GM18505 (cell line): ENCODE data around the gene MMP20.
"Not testable (repeated sequence)": the region's sequence is repeated elsewhere in the genome, so short reads cannot be mapped to it uniquely, and the experiment has no call there.

Source experiments
- ATAC-seq: cut with Tn5 transposase; IDR thresholded peaks from one replicate; pipeline ENCODE4 v1.9.1; 2021; ENCODE audit not compliant: unreplicated experiment
- POLR2A ChIP-seq: IDR thresholded peaks from 4 replicates; pipeline ENCODE4 v1.6.1; 2011; ENCODE audit warnings: borderline replicate concordance; ENCODE audit not compliant: insufficient read depth, insufficient read length; ENCODE audit errors: extremely low read depth

Gene MMP20

DNA sequence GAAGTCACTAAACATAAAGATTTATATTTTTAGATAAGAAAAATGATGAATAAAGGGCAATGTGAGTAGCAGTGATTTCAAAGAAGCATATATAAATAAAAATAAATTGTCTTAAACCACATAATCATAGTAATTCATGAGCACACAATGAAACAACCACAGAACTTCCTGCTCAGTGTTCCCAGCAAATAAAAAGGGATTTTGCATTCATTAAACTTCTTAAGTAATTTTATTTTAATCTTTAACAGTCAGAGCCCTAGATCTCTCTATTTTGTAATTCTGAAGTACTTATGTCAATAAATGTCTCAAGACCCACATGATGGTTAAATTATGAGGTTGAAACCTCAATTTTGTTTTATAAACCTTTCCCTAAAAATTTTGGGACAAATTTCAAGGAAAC, 14.5 kb upstream of the MMP20 start:
- no peak for ATAC-seq
- no peak for TF ChIP-seq POLR2A

DNA sequence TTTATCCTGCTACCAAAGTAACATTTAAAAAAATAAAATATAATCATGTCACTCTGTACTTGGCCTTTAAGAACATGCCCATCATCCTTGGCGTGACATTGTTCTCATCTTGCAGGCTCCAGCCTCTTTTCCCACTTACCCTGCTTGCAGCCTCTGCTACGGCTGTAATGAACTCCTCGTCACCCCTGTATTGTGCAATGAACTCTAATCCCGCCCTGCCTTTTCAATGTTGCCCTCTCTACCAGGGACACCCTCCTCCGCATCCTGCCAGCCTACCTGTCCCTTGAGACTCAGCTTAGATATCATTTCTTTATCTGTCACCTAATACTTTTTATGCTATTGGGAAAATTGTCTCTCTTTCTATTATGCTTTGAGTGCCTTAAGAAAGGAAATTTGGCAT, 12.6 kb upstream of the MMP20 start:
- TF ChIP-seq POLR2A = no peak
- ATAC-seq = no peak

DNA sequence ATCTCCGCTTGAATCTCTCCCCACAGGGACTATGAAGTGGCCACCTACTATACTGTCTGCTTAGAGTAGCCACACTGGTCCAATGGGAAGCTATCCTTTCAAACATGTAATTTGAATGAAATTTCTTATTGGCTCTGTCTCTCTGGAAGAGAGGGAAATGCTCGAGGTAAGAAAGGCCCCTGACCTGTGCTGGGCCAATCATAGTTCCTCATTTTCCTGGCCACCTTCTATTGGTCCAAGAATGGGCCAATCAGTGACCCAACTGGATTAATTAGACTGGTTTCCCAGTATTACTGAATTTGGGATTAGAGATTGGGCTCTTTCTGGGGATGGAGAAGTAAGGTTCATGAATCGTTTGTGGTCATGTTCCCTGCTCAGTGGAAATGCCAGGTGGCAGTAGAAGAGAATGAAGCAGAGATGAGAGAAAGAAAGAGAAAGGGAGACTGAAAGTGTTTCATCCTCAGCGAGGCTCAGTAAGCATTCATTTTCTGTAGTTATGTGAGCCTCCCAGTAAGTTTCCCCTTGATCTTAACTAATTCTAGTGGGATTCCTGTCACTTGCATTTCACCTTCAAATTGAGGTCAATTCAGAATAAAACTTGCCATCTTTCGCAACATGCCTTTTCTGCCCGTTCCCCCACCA, 8.4 kb upstream of the MMP20 start:
- ATAC-seq = no peak
- no peak for TF ChIP-seq POLR2A

DNA sequence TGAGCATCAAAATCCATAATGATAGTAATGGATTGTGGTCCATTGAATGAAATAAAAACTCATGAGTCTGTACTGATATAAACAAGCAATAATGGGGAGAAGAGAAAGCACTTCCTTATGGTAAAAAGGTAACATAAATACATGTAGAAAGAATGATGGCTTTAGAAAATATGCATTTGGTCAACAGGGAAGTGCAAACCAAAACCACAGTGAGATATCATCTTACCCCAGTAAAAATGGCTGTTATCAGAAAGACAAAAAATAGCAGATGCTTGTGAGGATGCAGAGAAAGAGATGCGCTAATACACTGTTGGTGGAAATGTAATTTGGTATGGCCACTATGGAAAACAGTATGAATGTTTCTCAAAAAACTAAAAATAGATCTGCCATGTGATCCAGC, 6.9 kb upstream of the MMP20 start:
- no peak for ATAC-seq
- no peak for TF ChIP-seq POLR2A

DNA sequence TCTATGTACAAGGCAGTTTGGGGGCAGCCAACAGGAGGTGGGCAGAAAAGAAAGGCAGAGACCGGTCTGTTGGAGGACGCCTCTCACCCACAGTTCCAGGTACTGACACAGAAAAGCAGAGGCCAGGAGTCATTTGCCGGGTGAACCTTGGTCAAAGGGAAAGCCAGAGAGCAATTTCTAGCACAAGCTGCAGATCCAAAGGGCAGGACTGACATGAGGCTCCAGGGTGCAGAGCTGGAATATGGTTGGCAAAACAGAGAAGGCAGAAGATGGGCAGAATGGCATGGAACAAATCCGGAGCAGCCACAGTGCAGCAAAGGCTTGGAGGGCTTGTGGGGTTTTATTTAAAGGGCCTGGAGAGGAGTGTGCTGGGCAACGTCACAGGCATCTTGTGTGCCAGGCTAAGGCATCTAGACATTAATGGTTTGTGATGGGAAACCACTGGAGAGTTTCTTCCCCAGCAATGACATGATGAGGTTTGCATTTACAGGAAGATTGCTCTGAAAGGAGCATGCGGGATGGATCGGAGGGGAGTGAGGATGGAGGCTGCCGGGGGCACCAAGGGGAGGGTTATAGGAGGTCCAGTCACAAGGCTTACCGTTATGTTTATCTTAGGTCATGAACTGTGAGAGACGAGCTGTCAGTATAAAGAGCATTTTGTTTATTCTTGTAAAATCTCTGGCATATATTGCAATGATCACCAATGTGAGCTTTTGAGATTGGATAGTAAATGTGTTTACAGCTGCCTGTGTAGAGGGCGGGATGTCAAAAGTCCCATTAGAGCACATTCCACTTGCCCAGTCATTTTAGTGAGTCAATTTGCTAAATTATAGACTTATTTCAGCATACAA, 5.7 kb upstream of the MMP20 start:
- no peak for TF ChIP-seq POLR2A
- no peak for ATAC-seq

DNA sequence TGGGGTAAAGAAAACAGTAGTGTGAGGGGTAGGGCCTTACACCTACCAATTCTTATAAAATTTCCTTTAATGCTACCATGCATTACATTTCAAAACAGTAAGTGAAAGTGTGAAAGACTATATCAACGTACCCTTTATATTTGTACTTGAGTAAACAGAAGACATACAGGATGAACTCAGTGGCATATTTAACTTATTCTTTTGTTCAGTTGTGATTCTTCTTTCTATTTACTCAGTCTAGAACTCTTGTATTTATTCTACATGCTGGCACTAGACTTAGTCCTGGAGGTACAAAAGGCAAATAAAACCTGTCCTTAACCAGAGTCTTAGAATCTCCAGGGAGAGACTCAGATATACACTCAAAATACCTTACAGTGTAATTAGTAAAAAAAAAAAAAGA, 4.8 kb upstream of the MMP20 start:
- ATAC-seq = not testable (repeated sequence)

DNA sequence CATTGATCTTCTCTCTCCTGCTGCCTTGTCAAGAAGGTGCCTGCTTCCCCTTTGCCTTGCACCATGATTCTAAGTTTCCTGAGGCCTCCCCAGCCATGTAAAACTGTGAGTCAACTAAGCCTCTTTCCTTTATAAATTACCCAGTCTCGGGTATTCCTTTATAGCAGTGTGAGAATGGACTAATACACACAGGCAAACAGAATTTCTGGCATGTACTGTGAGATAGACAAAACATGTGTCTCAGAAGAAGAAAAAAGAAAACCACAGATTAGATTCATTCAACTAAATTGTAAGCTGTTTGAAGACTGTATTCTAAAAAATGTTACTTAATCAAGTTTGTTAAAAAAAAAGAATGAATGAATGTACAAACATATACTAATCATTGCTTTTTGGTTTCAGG, 1.5 kb upstream of the MMP20 start:
- ATAC-seq = no peak
- no peak for TF ChIP-seq POLR2A

DNA sequence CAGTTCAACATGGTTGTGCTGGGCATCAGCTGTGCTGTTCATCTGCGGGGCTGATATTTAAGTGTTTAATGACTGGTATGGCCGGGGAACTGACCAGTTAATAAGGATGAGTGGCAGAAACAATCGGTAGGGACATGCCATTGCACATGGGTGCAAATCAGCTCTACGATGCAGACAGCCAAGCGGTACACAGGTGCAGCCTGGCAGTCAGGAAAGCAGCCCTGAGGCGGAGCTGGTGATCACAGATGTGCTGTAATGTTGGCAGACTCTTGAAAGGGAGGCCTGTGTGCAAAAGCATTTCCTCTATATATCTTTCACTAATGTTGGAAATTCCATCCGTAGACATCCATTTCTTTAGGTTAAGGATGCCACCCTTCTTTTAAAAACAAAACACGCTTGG, 1.1 kb downstream of the MMP20 start:
- TF ChIP-seq POLR2A = no peak
- ATAC-seq = no peak

DNA sequence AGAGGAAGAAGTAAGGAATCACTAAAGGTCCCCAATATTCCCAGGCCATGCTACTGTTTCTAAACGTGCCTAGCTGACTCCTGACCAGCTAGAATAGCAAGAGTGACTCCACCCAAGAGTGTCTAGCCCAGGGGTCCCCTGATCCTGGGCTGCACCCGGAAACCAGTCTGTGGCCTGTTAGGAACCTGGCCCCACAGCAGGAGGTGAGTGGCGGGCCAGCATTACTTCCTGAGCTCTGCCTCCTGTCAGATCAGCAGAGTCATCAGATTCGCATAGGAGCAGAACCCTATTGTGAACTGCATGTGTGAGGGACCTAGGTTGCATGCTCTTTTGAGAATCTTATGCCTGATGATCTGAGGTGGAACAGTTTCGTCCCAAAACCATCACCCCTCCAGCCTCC, 2.0 kb downstream of the MMP20 start:
- ATAC-seq = no peak
- TF ChIP-seq POLR2A = no peak

DNA sequence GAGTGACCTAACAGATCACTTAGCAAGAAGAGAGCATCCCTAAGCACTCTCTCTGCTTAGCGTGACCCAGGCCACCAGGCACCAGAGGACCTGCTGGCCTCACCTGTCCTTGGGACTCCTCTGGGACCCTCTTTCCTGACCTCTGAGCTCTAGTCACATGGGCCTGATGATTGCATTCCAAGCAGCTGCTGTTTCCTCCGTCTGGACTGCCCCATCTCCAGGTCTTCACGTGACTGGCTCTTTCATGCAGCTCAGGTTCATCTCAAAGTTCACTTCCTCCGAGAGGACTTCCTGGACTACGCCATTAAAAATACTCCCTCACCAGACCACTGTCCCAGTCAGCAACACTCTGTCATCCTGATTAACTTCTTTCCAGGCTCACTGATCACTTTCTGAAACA, 2.9 kb downstream of the MMP20 start:
- no peak for TF ChIP-seq POLR2A
- no peak for ATAC-seq

- TF ChIP-seq POLR2A = no peak
- ATAC-seq = peak; percentile 59
Observed at GRCh38 chr11:102620818-102621561, 4.1 kb downstream of the MMP20 start.

DNA sequence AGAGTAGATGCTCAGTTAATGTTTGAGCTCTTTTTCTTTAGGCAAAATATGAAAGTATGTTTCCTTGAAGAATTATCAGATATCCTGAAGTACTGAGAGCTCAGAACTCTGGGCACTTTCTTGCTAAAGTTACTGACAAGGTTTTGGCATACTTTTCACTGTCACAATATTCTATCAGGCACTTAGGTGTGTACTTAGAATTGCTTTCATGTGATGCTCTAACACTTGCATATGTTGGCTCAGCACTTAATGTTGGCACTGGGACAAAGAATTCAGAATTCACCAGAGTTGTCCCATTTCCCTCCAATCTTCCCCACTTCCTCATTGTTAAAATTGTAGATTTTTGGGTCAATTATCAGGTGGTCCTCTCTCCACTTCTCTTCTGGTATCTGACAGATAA, 5.0 kb downstream of the MMP20 start:
- TF ChIP-seq POLR2A = no peak
- ATAC-seq = no peak

GRCh38 chr11:102617466-102618008, 7.6 kb downstream of the MMP20 start:
- ATAC-seq = no peak

More at GRCh38 chr11:102617466-102618008, 7.6 kb downstream of the MMP20 start:
- no peak for TF ChIP-seq POLR2A
